Neural cell (in vitro differentiated cells): ENCODE measurements around the gene PAPLN. TPM values are rescaled to one million over a fixed set of nuclear protein-coding genes. Genes with fewer than 3 reads are reported as not detected.

Source experiments
- H2AFZ ChIP-seq: fragments of 200-600, 300-800 bp; sonication (generic), shearing (Covaris generic); 2 replicates; pipeline ENCODE4 v1.6.0; 2014; ENCODE audit warnings: low read depth, mild to moderate bottlenecking, antibody characterized with exemption, low read length, moderate library complexity
- H3F3A ChIP-seq: fragments of 200-600 bp; shearing (Covaris generic); 2 replicates; pipeline ENCODE4 v1.6.1; 2016; ENCODE audit warnings: mild to moderate bottlenecking, moderate library complexity, mixed read lengths, antibody characterized with exemption, low read length; ENCODE audit not compliant: insufficient read depth, poor library complexity, severe bottlenecking
- H3K27ac ChIP-seq: fragments of 200-600, 300-800 bp; sonication (generic), shearing (Covaris generic); 2 replicates; pipeline ENCODE4 v1.5.1; 2014; ENCODE audit warnings: mild to moderate bottlenecking, low read length, moderate library complexity
- H3K27me3 ChIP-seq: fragments of 300-800, 200-600 bp; sonication (generic), shearing (Covaris generic); 2 replicates; pipeline ENCODE4 v1.6.0; 2014; ENCODE audit warnings: mild to moderate bottlenecking, low read depth, low read length, moderate library complexity; ENCODE audit not compliant: insufficient read depth
- H3K36me3 ChIP-seq: fragments of 300-800, 200-600 bp; sonication (generic), shearing (Covaris generic); 2 replicates; pipeline ENCODE4 v1.5.1; 2014; ENCODE audit warnings: mild to moderate bottlenecking, antibody characterized with exemption, low read length, moderate library complexity; ENCODE audit not compliant: insufficient read depth
- H3K4me2 ChIP-seq: fragments of 300-800, 200-600 bp; sonication (generic), shearing (Covaris generic); 2 replicates; pipeline ENCODE4 v1.6.0; 2014; ENCODE audit warnings: mild to moderate bottlenecking, low read length
- H3K4me3 ChIP-seq: fragments of 300-800, 200-600 bp; sonication (generic), shearing (Covaris generic); 2 replicates; pipeline ENCODE4 v1.5.1; 2014; ENCODE audit warnings: mild to moderate bottlenecking, low read length, moderate library complexity
- H3K79me2 ChIP-seq: fragments of 200-600 bp; shearing (Covaris generic); replicated peaks from 2 replicates; pipeline ENCODE4 v1.6.0; 2014; ENCODE audit warnings: mild to moderate bottlenecking, low read length, moderate library complexity; ENCODE audit not compliant: insufficient read depth
- H3K9ac ChIP-seq: fragments of 300-800, 200-600 bp; sonication (generic), shearing (Covaris generic); 2 replicates; pipeline ENCODE4 v1.6.1; 2016; ENCODE audit warnings: mild to moderate bottlenecking, low read length, mixed read lengths
- H3K9me2 ChIP-seq: fragments of 200-600 bp; shearing (Covaris generic); 2 replicates; pipeline ENCODE4 v1.6.1; 2016; ENCODE audit warnings: mild to moderate bottlenecking, low read length, mixed read lengths; ENCODE audit not compliant: insufficient read depth
- H3K9me3 ChIP-seq: fragments of 200-600, 300-800 bp; sonication (generic), shearing (Covaris generic); 2 replicates; pipeline ENCODE4 v1.6.1; 2016; ENCODE audit warnings: mild to moderate bottlenecking, mixed run types, low read length, moderate library complexity, mixed read lengths
- H4K20me1 ChIP-seq: fragments of 200-600 bp; shearing (Covaris generic); 2 replicates; pipeline ENCODE4 v1.6.1; 2016; ENCODE audit warnings: mild to moderate bottlenecking, mixed run types; ENCODE audit not compliant: insufficient read depth
- EP300 ChIP-seq: fragments of 450-650 bp; conservative IDR thresholded peaks from 2 replicates; pipeline ENCODE4 v1.6.1; 2014; ENCODE audit warnings: antibody characterized with exemption, mild to moderate bottlenecking, moderate library complexity; ENCODE audit not compliant: poor library complexity, severe bottlenecking
- EZH2 ChIP-seq: fragments of 200-600, 300-800 bp; shearing (Covaris generic), sonication (generic); IDR thresholded peaks from 2 replicates; pipeline ENCODE4 v1.6.1; 2014; ENCODE audit warnings: antibody characterized with exemption, low read length, borderline replicate concordance, mild to moderate bottlenecking; ENCODE audit not compliant: insufficient read depth, poor library complexity, severe bottlenecking
- MXI1 ChIP-seq: fragments of 450-650 bp; conservative IDR thresholded peaks from 2 replicates; pipeline ENCODE4 v1.6.1; 2014; ENCODE audit warnings: antibody characterized with exemption, mild to moderate bottlenecking; ENCODE audit not compliant: poor library complexity, severe bottlenecking
- POLR2AphosphoS5 ChIP-seq: IDR thresholded peaks from 2 replicates; pipeline ENCODE4 v1.6.1; 2012
- RAD21 ChIP-seq: fragments of 450-650 bp; conservative IDR thresholded peaks from 2 replicates; pipeline ENCODE4 v1.6.1; 2014; ENCODE audit warnings: antibody characterized with exemption, mild to moderate bottlenecking, moderate library complexity
- SMC3 ChIP-seq: fragments of 450-650 bp; conservative IDR thresholded peaks from 2 replicates; pipeline ENCODE4 v1.6.1; 2014; ENCODE audit warnings: antibody characterized with exemption, mild to moderate bottlenecking, moderate library complexity; ENCODE audit not compliant: poor library complexity
- TAF1 ChIP-seq: IDR thresholded peaks from 2 replicates; pipeline ENCODE4 v1.6.1; 2012; ENCODE audit warnings: low read depth
- polyA plus RNA-seq: library from polyadenylated mRNA; depleted of rRNA; stranded (reverse); fragments of >200 nt; gene quantifications from 2 replicates; pipeline ENCODE4 v1.2.3, GENCODE V29; 2014
- TF ChIP-seq, protein P1 (sequence below): IDR thresholded peaks from 2 replicates; pipeline ENCODE4 v1.6.1; 2012; ENCODE audit warnings: borderline replicate concordance
- TF ChIP-seq, protein P2 (sequence below): fragments of 450-650 bp; IDR thresholded peaks from 2 replicates; pipeline ENCODE4 v1.5.1; 2014; ENCODE audit warnings: antibody characterized with exemption, mild to moderate bottlenecking, moderate library complexity; ENCODE audit not compliant: poor library complexity, severe bottlenecking

Gene PAPLN
- polyA plus RNA-seq, 1 donor from 2014 or later, result 0.14 TPM

DNA sequence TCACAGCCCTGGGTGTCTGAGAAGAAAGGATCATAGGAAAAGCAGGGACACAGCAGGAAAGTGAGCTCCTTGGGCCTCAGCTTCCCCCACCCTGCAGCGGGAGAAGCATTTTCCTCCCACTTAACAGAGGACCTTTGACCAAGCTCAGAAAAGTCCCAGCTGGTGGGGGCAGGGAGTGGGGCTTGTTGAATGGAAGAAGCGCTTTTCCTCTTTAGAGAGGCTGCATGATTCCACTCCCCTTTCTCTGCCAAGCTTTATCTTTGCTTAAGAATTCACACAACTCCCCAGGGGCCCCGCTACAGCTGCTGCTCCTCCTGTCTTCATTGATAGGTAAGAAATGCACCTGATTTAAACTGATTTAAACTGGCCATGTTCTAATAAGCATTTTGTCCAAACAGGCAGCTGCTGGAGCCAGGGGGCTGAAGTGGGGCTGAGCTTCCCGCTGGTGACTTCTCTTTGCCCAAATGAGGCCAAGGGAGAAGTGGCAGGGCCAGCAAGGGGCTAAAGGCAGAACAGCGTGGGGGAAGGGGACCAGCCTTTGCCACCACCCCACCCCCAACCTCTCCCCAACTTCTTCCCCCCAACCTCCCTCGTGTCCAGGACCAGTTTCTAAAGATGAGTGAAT, 1.7 kb upstream of the PAPLN start:
- Histone ChIP-seq H3K9ac (peak overlapping the region; percentile 40), H3K4me2 (peak overlapping the region; percentile 65), H3K9me3 (no peaks in the 10 kb centered on the region), H4K20me1 (no peaks in the 10 kb centered on the region), H3K9me2 (no peaks in the 10 kb centered on the region), H3K79me2 (no peaks in the 10 kb centered on the region), H3F3A (no peaks in the 10 kb centered on the region), H2AFZ (peak overlapping the region; percentile 30), H3K27ac (no peak overlapping the region), H3K4me3 (peak overlapping the region; percentile 54), H3K36me3 (no peaks in the 10 kb centered on the region), H3K27me3 (peaks cover 45% of the 10 kb centered on the region)
- TF ChIP-seq, protein P1, sequence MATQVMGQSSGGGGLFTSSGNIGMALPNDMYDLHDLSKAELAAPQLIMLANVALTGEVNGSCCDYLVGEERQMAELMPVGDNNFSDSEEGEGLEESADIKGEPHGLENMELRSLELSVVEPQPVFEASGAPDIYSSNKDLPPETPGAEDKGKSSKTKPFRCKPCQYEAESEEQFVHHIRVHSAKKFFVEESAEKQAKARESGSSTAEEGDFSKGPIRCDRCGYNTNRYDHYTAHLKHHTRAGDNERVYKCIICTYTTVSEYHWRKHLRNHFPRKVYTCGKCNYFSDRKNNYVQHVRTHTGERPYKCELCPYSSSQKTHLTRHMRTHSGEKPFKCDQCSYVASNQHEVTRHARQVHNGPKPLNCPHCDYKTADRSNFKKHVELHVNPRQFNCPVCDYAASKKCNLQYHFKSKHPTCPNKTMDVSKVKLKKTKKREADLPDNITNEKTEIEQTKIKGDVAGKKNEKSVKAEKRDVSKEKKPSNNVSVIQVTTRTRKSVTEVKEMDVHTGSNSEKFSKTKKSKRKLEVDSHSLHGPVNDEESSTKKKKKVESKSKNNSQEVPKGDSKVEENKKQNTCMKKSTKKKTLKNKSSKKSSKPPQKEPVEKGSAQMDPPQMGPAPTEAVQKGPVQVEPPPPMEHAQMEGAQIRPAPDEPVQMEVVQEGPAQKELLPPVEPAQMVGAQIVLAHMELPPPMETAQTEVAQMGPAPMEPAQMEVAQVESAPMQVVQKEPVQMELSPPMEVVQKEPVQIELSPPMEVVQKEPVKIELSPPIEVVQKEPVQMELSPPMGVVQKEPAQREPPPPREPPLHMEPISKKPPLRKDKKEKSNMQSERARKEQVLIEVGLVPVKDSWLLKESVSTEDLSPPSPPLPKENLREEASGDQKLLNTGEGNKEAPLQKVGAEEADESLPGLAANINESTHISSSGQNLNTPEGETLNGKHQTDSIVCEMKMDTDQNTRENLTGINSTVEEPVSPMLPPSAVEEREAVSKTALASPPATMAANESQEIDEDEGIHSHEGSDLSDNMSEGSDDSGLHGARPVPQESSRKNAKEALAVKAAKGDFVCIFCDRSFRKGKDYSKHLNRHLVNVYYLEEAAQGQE, result no peak
- no peak for TF ChIP-seq TAF1

DNA sequence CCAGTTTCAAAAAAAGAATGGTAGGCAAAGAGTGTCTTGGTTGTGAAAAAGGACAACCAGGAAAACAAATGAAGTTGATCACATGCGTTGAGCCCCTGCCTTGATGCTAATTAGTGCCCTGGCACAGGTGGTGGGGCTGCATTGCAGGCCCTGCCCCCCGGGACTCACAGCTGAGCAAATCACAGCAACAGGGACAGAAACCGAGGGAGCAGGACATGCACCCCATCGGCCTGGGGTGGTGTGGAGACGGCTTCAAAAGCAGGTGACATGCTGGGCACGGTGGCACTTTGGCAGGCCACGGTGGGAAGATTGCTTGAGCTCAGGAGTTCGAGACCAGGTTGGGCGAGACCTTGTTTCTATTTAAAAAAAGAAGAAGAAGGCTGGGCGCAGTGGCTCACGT, 1.1 kb upstream of the PAPLN start:
- H3K27ac ChIP-seq, result no peak overlapping the region
- TF ChIP-seq, protein P2, sequence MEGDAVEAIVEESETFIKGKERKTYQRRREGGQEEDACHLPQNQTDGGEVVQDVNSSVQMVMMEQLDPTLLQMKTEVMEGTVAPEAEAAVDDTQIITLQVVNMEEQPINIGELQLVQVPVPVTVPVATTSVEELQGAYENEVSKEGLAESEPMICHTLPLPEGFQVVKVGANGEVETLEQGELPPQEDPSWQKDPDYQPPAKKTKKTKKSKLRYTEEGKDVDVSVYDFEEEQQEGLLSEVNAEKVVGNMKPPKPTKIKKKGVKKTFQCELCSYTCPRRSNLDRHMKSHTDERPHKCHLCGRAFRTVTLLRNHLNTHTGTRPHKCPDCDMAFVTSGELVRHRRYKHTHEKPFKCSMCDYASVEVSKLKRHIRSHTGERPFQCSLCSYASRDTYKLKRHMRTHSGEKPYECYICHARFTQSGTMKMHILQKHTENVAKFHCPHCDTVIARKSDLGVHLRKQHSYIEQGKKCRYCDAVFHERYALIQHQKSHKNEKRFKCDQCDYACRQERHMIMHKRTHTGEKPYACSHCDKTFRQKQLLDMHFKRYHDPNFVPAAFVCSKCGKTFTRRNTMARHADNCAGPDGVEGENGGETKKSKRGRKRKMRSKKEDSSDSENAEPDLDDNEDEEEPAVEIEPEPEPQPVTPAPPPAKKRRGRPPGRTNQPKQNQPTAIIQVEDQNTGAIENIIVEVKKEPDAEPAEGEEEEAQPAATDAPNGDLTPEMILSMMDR, result no peak
- TF ChIP-seq EP300 (no peak), POLR2AphosphoS5 (no peak), SMC3 (no peak), MXI1 (no peak), RAD21 (no peak), TAF1 (no peak), EZH2 (no peak)
- TF ChIP-seq, protein P1, result no peak
- H3K9me2 ChIP-seq, result no peaks in the 10 kb centered on the region
- H3F3A ChIP-seq, result no peaks in the 10 kb centered on the region
- no peaks in the 10 kb centered on the region for H3K79me2 ChIP-seq
- no peaks in the 10 kb centered on the region for H4K20me1 ChIP-seq
- no peaks in the 10 kb centered on the region for H3K9me3 ChIP-seq
- H3K27me3 ChIP-seq, result peaks cover 47% of the 10 kb centered on the region
- H3K4me2 ChIP-seq, result peak overlapping the region; percentile 65
- no peak overlapping the region for H2AFZ ChIP-seq
- no peaks in the 10 kb centered on the region for H3K36me3 ChIP-seq
- H3K9ac ChIP-seq, result no peak overlapping the region
- H3K4me3 ChIP-seq, result peak overlapping the region; percentile 54
